Prostate gland (tissue), 2 donors: Measurements from ENCODE around the gene RFNG. TPM values are rescaled to one million over a fixed set of nuclear protein-coding genes. Genes with fewer than 3 reads are reported as not detected.

Experiments
- DNase-seq: peaks from one replicate; pipeline ENCODE4 v3.0.0-alpha.2; 2019; ENCODE audit warnings: low spot score
- H3K27ac ChIP-seq, 2 donors: fragments of 200-600 bp; sonication (generic); 2 replicates each; pipeline ENCODE4 v1.5.1; 2017 to 2019
- H3K27me3 ChIP-seq: fragments of 200-600 bp; sonication (generic); replicated peaks from 2 replicates; pipeline ENCODE4 v1.5.1; 2019; ENCODE audit not compliant: insufficient read depth
- H3K36me3 ChIP-seq, 2 donors: fragments of 200-600 bp; sonication (generic); 1 replicate in 1 of 2; 2 replicates in 1 of 2; pipeline versions ENCODE4 v1.5.1 to v1.8.1; 2017 to 2019
- H3K4me1 ChIP-seq: fragments of 200-600 bp; sonication (generic); replicated peaks from 2 replicates; pipeline ENCODE4 v1.5.1; 2019
- H3K4me3 ChIP-seq, 2 donors: fragments of 200-600 bp; sonication (generic); 2 replicates each; pipeline ENCODE4 v1.5.1; 2017 to 2019
- H3K9me3 ChIP-seq: fragments of 200-600 bp; sonication (generic); 2 replicates; pipeline ENCODE4 v1.5.1; 2017
- POLR2A ChIP-seq: fragments of 450-650 bp; IDR thresholded peaks from one replicate; pipeline ENCODE4 v1.6.1; 2016; ENCODE audit warnings: antibody characterized with exemption, mild to moderate bottlenecking
- POLR2AphosphoS5 ChIP-seq: sonication (generic); formaldehyde crosslinking; IDR thresholded peaks from one replicate; pipeline ENCODE4 v1.6.1; 2017; ENCODE audit warnings: antibody characterized with exemption
- WGBS: methylation state at CpG from one replicate; pipeline ENCODE4 v1.1.5; 2018; 5-methylcytosine and 5-hydroxymethylcytosine counted together
- intact Hi-C: fragments of 100-400 bp; cut with DNase I; formaldehyde crosslinking; loops from one replicate; pipeline ENCODE4 v1.14.2; 2022
- total RNA-seq, 2 donors: library from RNA; depleted of rRNA; stranded (reverse); fragments of >200 nt; gene quantifications; one replicate each; pipeline ENCODE4 v1.1.0, GENCODE V29; 2016
- TF ChIP-seq, protein P1 (sequence below), 4 experiments: fragments of 200-600 bp in 2 of 4; fragments of 450-650 bp in 2 of 4; sonication (generic) in 2 of 4; IDR thresholded peaks; 1 replicate in 3 of 4; 2 replicates in 1 of 4; pipeline ENCODE4 v1.5.1; 2016 to 2019; ENCODE audit warnings: antibody characterized with exemption in 4 of 4, mild to moderate bottlenecking in 2 of 4, moderate library complexity in 2 of 4

RFNG gene
- total RNA-seq, 2 donors from 2014 or later = 48.8 to 92.7 TPM

DNA sequence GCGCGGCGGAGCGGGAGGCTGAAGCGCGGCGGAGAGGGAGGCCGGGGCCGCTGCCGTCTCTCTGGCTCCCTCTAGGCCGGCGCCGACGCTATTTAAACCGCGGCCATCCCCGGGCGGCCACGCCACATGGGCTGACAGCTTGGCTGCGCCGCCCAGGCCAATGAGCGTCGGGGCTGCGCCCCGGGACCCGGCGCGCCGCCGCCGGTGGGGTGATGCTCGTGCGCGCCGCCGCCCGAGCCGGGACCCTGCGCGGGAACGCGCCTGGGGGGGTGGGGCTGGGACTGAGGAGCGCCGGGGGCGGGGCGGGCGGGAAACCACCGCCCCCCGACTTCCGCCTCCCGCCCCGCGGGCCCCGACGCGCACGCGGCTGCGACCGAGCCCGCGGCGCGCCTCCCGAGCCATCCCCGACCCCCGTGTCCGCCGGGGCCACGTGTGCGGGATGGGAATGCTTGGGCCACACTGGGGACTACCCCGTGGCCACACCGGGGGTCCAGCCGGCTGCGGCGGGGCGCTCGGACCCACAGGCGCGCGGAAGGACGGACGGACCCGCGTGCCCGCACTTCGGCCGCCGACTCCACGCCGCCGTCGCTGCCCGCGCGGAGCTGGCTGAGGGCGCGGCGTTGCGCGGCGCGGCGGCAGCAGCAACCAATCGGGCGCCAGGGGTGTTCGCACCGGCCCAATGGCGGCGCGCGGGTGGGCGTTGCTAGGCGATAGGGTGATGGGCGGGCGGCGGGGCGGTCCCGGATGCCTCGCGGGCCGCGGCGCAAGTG, 46.7 kb upstream of the RFNG start, which contains the start of gene FASN:
FASN (minus strand) TSS at position 68 of the 770 bp plus-strand sequence. CDS start 1,791 bp downstream, outside the sequence.
- Histone ChIP-seq H3K27me3 (no peaks in the 10 kb centered on the region), H3K9me3 (no peaks in the 10 kb centered on the region), H3K4me1 (peaks cover 35% of the 10 kb centered on the region), H3K4me3 (peak within 1 kb of the TSS; percentile 91 to 98), H3K36me3 (peaks cover 10 to 27% of the 10 kb centered on the region in 2 donors), H3K27ac (peak within 1 kb of the TSS; percentile 98 to 99)
- under 1% methylated on average over 41 of the region's 124 CpGs for WGBS
- peak; percentile 94 for DNase-seq
- intact Hi-C loops = loop anchor here (5.0 kb wide), 1 partner anchor 61 kb away; the partner anchor contains the start of gene DCXR
- TF ChIP-seq POLR2AphosphoS5 (peak; percentile 86), POLR2A (peak; percentile 99)
- TF ChIP-seq, protein P1, sequence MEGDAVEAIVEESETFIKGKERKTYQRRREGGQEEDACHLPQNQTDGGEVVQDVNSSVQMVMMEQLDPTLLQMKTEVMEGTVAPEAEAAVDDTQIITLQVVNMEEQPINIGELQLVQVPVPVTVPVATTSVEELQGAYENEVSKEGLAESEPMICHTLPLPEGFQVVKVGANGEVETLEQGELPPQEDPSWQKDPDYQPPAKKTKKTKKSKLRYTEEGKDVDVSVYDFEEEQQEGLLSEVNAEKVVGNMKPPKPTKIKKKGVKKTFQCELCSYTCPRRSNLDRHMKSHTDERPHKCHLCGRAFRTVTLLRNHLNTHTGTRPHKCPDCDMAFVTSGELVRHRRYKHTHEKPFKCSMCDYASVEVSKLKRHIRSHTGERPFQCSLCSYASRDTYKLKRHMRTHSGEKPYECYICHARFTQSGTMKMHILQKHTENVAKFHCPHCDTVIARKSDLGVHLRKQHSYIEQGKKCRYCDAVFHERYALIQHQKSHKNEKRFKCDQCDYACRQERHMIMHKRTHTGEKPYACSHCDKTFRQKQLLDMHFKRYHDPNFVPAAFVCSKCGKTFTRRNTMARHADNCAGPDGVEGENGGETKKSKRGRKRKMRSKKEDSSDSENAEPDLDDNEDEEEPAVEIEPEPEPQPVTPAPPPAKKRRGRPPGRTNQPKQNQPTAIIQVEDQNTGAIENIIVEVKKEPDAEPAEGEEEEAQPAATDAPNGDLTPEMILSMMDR (IDR thresholded peaks at IDR 0.05) = peak in 2 of 4 experiments; percentile 49 to 62

DNA sequence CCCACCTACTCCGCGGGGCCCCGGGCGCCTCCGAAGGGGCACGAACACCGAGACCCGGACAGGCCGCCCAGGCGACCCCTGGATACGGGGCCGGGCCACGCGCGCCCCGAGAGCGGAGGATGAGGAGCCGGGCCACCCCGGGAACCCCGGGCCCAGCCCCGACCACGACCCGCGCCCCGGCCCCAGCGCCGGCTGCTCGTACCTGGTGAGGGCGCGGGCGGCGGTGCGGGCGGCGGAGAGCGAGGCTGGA, 46.2 kb upstream of the RFNG start:
- Histone ChIP-seq H3K4me3 (peak overlapping the region; percentile 91 to 98), H3K27me3 (no peaks in the 10 kb centered on the region), H3K27ac (peak overlapping the region; percentile 98 to 99), H3K4me1 (peaks cover 35% of the 10 kb centered on the region), H3K36me3 (peaks cover 15 to 32% of the 10 kb centered on the region in 2 donors), H3K9me3 (no peaks in the 10 kb centered on the region)
- WGBS = 0% methylated on average over 33 of the region's 36 CpGs
- DNase-seq = no peak
- intact Hi-C loops = loop anchor here (5.0 kb wide), 1 partner anchor 61 kb away; the partner anchor contains the start of gene DCXR
- no peak for TF ChIP-seq POLR2AphosphoS5
- TF ChIP-seq POLR2A = no peak
- TF ChIP-seq, protein P1 (IDR thresholded peaks at IDR 0.05) = no peak

DNA sequence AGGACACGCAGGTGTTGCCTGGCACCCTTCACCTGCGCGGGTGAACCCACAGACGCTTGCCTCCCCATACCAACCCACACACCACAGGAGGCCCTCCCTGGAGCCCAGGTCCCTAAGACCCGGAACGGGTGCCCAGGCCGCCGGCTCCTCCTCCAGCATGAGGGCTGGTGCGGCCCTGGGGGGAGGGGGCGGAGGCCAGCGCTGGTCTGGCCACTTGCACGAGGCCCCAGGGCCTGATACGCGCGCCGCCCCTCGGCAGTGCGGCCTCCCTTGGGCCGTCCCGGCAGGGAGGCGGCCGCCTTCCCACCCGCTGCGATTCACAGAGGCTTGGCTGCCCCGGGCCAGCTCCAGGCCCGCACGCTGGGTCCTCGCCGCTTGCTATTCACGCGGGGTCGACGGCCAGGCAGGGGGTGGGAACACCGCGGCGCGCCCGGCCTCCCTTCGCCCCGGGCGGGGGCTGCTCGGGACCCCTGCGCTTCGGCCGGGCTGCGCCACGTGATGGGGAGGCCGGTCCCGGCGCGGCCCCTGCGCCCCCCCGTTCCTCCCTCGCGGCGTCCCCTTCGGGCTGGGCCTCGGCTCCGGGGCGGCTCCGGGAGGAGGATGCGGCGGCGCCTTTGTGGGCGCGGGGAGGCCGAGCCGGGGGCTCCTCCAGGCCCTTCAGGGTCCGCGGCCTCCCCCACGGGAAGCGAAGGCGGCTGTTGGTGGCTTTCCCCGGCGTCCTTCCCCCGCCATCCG, 45.7 kb upstream of the RFNG start:
- H3K36me3 ChIP-seq = peaks cover 18 to 37% of the 10 kb centered on the region in 2 donors
- no peak for DNase-seq
- H3K9me3 ChIP-seq = no peaks in the 10 kb centered on the region
- H3K4me1 ChIP-seq = peaks cover 35% of the 10 kb centered on the region
- peak overlapping the region; percentile 91 to 98 for H3K4me3 ChIP-seq
- intact Hi-C loops = loop anchor here (5.0 kb wide), 1 partner anchor 60 kb away; the partner anchor contains the start of gene DCXR
- H3K27ac ChIP-seq = peak overlapping the region; percentile 98 to 99
- no peaks in the 10 kb centered on the region for H3K27me3 ChIP-seq
- WGBS = 2% methylated on average over 42 of the region's 77 CpGs
- TF ChIP-seq, protein P1 (IDR thresholded peaks at IDR 0.05) = no peak
- peak; percentile 30 for TF ChIP-seq POLR2A

DNA sequence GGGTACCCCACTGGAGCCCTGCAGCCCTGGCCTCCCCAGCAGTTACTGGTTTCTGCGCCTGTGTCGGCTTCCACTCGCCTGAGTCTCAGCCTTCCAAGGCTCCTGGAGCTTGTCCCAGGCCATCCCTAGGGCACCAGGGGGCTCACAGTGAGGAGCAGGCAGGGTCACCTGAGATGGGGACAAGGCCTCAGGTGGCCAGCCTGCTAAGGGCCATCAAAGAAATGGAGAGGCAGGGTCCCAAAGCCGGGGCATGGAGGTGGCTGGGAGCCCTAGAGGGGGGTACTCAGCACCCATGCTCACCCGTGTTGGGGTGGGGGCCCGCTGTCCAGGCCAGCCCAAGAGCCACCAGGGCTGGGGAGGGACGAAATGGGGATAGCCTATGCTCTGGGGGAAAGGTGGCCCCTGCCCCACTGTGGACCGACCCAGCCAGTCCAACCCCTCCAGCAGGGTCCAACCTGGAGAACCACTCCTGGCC, 45.1 kb upstream of the RFNG start:
- WGBS = 36% methylated on average over 8 of the region's 8 CpGs
- H3K27me3 ChIP-seq = no peaks in the 10 kb centered on the region
- H3K36me3 ChIP-seq = peaks cover 23 to 41% of the 10 kb centered on the region in 2 donors
- no peak for DNase-seq
- H3K4me1 ChIP-seq = peaks cover 32% of the 10 kb centered on the region
- intact Hi-C loops = loop anchor here (5.0 kb wide), 1 partner anchor 59 kb away; the partner anchor contains the start of gene DCXR
- H3K27ac ChIP-seq = peak overlapping the region; percentile 98 to 99
- peak overlapping the region; percentile 91 to 98 for H3K4me3 ChIP-seq
- no peaks in the 10 kb centered on the region for H3K9me3 ChIP-seq
- TF ChIP-seq, protein P1 (IDR thresholded peaks at IDR 0.05) = peak in 1 of 4 experiments; percentile 2
- TF ChIP-seq POLR2A = no peak
